ENCODE results near the gene UBL3.

Gene UBL3

DNA sequence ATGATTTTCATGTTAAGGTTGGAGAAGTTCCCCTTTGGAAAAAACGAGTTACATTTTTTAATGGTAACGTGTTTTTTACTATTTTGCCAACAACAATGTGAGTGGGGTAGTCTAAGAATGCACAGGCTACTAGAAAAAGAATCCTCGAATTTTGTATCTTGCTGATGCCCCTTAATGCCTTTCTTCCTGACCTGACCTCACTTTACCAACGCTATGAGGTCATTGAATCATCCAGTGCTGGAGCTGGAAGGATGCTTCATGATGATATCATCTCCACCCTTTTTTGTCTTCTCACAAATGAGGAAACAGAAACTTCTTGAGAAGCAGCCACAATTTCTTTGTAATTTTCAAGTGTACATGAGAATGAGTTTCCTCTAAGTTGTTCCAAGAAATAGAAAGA is 8.2 kb upstream of the UBL3 start:
- no peak for TF ChIP-seq CTCF (conservative IDR thresholded peaks at IDR 0.05; ENCODE audit: low read depth, low read length)
- no peak for DNase-seq (ENCODE audit: low read depth)
- H3K4me3 ChIP-seq (ENCODE audit: low read depth, low read length), result no peak overlapping the region

- no peak for DNase-seq (ENCODE audit: low read depth)
- TF ChIP-seq CTCF (conservative IDR thresholded peaks at IDR 0.05; ENCODE audit: low read depth, low read length), result no peak
- H3K4me3 ChIP-seq (ENCODE audit: low read depth, low read length), result no peak overlapping the region
Measured at GRCh38 chr13:29858231-29858630, 7.8 kb upstream of the UBL3 start.

GRCh38 chr13:29857085-29857484 is 6.7 kb upstream of the UBL3 start:
- no peak for DNase-seq (ENCODE audit: low read depth)
- H3K4me3 ChIP-seq (ENCODE audit: low read depth, low read length), result no peak overlapping the region
- no peak for TF ChIP-seq CTCF (conservative IDR thresholded peaks at IDR 0.05; ENCODE audit: low read depth, low read length)

DNA sequence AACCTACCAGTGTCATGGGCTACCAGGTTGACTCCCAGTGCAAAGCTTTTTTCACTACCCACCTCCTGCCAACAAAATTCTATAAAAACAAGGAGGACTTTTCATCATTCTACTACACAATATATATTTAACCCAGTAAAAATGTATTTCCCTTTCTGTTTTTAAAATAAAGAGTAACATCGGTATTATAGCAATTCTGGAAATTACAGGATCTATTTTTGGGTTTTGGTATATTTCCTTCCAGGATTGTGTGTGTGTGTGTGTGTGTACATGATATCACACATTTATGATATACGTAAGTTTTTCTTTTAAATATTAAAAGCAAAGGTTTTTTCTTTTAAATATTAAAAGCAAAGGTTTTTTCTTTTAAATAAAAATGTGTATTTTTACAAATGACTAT is 6.0 kb upstream of the UBL3 start:
- no peak overlapping the region for H3K4me3 ChIP-seq (ENCODE audit: low read depth, low read length)
- TF ChIP-seq CTCF (conservative IDR thresholded peaks at IDR 0.05; ENCODE audit: low read depth, low read length), result no peak
- no peak for DNase-seq (ENCODE audit: low read depth)

GRCh38 chr13:29855784-29856183 is 5.4 kb upstream of the UBL3 start:
- DNase-seq (ENCODE audit: low read depth), result no peak
- no peak for TF ChIP-seq CTCF (conservative IDR thresholded peaks at IDR 0.05; ENCODE audit: low read depth, low read length)
- no peak overlapping the region for H3K4me3 ChIP-seq (ENCODE audit: low read depth, low read length)

DNA sequence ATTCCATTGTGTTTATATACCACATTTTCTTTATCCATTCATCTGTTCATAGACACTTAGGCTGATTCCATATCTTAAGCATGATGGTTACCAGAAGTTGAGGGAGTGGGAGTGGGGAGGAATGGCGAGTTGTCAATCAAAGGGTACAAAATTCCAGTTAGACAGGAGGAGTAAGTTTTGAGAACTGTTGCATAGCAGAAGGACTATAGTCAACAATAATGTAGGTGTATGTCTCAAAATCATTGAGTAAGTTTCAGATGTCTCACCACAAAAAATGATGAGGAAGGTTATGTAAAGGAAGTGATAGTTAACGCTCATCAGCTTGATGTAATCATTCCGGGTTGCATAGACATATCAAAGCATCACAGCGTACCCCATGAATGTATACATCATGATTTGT is 4.6 kb upstream of the UBL3 start:
- no peak for DNase-seq (ENCODE audit: low read depth)
- no peak overlapping the region for H3K4me3 ChIP-seq (ENCODE audit: low read depth, low read length)
- TF ChIP-seq CTCF (conservative IDR thresholded peaks at IDR 0.05; ENCODE audit: low read depth, low read length), result no peak

DNA sequence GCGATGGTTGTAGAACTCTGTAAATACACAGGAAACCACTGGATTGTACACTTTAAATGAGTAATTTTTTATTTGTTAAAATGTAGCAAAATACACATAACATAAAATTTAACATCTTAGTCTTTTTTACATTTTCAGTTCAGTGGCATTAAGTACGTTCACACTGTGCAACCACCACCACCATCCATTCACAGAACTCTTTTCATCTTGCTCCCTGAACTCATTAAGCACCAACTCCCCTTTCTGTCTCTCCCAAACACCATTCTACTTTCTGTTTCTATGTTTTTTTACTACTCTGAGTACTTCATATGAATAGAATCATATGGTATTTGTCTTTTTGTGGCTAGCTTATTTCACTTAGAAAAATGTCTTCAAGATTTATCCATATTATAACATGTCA is 2.7 kb upstream of the UBL3 start:
- H3K4me3 ChIP-seq (ENCODE audit: low read depth, low read length), result no peak overlapping the region
- no peak for TF ChIP-seq CTCF (conservative IDR thresholded peaks at IDR 0.05; ENCODE audit: low read depth, low read length)
- no peak for DNase-seq (ENCODE audit: low read depth)

Measured in choroid plexus epithelial cell (primary cell).